ENCODE measurements around the gene DLGAP3.

Gene DLGAP3

GRCh38 chr1:34928066-34928696, 1.3 kb downstream of the DLGAP3 start:
- DNase-seq: no peak

GRCh38 chr1:34927316-34927715, 2.1 kb downstream of the DLGAP3 start:
- DNase-seq: no peak

DNA sequence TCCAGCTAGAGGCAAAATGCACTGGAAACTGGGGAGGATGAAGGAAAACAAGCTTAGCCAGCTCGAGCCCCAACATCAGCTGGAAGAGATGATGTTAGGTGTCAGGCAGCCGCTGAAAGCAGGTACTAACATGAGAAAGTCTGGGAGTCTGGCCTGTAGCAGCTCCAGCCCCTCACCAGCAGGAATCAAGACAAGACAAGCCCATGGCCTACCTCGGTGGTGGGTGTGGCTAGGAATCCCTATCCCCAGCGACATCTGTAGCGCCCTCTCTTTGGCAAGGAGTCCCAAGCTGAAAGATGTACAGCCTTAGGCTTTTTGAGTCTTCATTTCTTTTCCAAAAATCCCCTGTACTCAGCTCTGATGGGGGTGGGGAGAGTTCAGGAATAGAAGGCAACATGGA, 2.6 kb downstream of the DLGAP3 start:
- DNase-seq: no peak

GRCh38 chr1:34926156-34926555, 3.3 kb downstream of the DLGAP3 start:
- no peak for DNase-seq

- no peak for DNase-seq
Measured at GRCh38 chr1:34925730-34926129, 3.7 kb downstream of the DLGAP3 start.

GRCh38 chr1:34924759-34925555, 4.5 kb downstream of the DLGAP3 start:
- DNase-seq: peak; percentile 44

DNA sequence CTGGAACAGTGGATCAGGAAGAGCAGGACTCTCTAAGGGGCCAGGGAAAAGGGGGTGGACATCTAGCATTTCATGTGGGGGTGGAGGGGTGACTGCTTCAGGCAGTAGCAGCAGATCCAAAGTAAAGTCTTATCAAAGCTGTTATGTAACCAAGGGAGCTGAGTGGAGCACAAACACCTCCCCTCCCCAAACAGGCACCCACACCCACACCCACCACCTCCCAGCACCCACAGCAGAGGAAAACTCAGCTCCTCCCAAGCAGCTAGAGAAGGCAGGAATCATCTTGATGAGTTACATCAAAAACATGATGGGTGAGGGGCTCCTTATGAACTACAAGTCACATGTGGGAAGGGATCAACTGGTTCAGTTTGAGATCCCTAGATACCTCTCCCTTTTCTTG, 6.0 kb downstream of the DLGAP3 start:
- DNase-seq: no peak

GRCh38 chr1:34918977-34919561, 10.4 kb downstream of the DLGAP3 start:
- DNase-seq: no peak

- no peak for DNase-seq
Measured at GRCh38 chr1:34918386-34918976, 11.0 kb downstream of the DLGAP3 start.

GRCh38 chr1:34917017-34917416, 12.4 kb downstream of the DLGAP3 start:
- DNase-seq: no peak

DNA sequence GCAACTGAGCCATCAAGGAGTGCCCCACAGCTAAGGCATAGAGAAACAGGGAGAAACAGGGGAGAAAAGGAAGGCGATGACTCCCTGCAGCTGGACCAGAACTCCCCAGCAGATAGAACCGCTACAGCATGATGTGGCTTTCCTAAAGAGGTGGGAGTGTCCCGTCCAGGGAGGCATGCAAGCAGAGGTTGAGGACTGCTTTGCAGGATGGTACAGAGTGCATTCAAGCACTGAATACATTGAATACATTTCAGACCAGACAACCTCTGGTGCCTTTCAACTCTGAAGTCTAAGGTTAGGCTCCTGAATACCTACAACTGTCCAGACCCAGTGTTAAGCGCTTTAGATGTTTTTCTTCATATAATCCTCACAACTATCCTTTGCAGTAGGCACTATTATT, 13.3 kb downstream of the DLGAP3 start:
- DNase-seq: no peak

GRCh38 chr1:34915521-34915920, 13.9 kb downstream of the DLGAP3 start:
- no peak for DNase-seq

DNA sequence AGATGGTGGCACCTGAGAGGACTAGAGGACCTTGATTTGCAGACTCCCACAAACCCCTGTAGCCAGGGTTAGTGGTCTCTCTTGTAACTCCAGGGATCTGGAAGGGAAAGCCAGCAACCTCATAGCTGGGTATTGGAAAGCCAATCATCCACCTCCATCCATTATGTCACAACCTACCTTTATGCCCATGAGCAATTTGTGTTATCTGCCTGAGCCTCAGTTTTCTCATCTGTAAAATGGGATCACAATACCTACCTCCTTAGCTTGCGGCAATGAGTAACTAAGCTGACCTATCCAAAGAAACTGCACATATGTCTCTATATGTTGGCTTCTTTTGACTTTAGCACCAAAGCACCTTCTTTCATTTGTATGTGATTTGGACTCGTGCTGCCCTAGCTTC, 14.5 kb downstream of the DLGAP3 start:
- DNase-seq: no peak

DNA sequence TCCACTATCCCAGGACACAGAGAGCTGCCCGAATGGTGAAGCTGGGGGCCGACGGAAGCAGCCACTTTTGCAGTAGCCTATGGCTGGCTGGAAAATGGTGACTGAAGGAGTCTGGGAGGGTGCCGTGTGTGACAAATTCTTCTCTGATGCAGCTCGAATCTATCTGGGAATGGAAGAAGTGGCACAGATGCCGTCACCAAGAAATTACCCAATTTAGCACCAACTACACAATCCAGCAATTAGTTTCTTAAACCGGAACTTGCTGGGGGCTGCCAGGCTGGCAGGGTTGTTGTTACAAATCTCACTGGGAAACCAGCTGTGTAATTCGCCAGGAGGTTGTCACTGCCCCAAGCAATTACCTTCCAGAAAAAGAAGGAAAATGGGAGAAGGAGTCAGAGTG, 18.0 kb downstream of the DLGAP3 start:
- DNase-seq: no peak

DNA sequence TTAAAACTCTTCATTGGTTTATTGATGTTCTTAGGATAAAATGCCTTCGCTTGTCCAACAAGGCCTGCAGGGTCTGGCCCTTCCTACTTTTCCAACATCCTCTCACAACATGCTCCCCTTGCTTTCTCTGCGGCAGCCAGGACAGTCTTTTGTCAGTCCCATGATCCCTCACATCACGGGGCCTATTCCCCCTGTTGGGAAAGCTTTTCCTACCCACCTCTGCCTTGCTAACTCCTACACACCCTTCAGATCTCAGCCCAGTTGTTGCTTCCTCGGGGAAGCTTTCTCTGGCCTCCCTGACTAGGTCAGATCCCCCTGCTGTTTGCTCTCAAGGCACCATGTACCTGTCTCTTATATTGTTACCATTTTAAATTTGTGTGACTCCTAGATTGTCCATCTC, 19.0 kb downstream of the DLGAP3 start:
- no peak for DNase-seq

DNA sequence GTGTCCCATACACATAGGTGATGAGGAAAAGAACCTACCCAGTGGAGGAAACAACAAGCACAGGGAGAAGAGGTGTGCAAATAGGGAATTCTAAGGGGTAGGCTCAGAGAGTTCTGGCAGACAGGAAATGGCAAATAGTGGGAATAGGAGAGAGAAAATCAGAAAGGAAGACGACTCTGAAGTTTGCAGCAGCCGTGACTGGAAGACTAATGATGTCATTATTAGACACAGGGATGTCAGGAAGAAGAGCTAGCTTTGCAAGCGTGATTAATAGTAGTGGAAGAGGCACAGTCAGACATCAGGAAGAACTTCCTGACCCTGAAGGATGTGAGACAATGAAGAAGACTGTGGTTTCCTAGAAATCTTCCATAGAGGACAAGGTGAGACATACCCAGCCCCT, 21.1 kb downstream of the DLGAP3 start:
- no peak for DNase-seq

DNA sequence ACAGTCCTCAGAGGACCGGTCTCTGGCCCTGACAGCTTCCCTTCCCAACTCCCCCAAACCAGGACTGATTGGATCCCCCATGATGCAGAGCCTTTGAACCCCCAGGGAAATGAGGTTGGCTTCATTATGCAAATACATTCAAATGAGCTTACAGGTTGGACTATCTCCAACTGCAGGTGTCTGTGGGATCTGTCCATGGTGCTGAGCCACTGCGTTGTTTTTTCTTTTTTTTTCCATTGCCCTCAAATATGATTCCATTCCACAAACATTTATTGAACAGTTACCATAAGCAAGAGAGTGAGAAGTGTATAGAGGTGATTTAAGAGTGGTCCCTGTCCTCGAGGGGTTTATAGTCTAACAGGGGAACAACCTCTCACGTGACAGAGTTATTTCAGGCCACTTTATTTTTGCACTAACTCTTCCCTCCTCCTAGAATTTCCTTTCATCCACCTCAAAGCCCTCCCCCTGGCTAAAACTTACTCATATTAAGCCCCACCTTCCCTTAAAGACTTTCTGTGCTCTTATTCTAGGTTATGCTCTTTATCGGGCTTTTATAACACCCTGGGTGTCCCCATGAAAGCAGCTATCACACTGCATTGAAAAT, 21.9 kb downstream of the DLGAP3 start:
- DNase-seq: no peak

GRCh38 chr1:34906756-34907155, 22.7 kb downstream of the DLGAP3 start:
- no peak for DNase-seq

- no peak for DNase-seq
Measured at GRCh38 chr1:34906222-34906621, 23.2 kb downstream of the DLGAP3 start.

GRCh38 chr1:34905098-34905459, 24.4 kb downstream of the DLGAP3 start:
- no peak for DNase-seq

- no peak for DNase-seq
Measured at GRCh38 chr1:34904236-34905097, 25.0 kb downstream of the DLGAP3 start.

DNA sequence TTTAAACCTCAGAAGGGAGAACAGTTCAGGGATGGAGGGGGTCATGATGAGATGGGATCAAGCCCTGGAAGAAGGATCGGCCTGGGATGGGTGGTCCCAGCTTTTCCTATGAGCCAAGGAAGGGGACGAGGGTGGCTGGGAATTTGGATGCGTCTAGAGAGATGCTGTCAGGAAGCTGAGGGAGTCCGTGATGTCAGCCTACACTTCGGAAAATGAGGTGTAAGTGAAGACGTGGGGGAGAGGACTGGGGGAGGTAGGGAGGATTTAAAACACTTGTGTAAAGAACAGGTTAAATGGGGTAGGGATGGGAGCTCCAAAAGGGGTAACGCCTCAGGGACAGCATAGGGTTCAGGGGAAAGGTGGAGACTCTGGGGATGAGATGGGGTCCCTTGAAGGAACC, 27.5 kb downstream of the DLGAP3 start:
- DNase-seq: no peak

All from stimulated activated CD4-positive, alpha-beta T cell treated with anti-CD3 and anti-CD28 coated beads, Interleukin-12 subunit alpha, Interleukin-12 subunit beta, amount 100 ng/mL, for 4 hours (primary cell).